Stimulated activated CD8-positive, alpha-beta memory T cell treated with anti-CD3 and anti-CD28 coated beads, Interleukin-2, amount 100 ng/mL, for 48 hours (primary cell): ENCODE measurements around the gene OR13C5.

Source experiments
- DNase-seq, 2 donors: peaks; one replicate each; pipeline ENCODE4 v3.0.0-alpha.2; 2020; ENCODE audit warnings: low read depth in 2 of 2

Gene OR13C5

DNA sequence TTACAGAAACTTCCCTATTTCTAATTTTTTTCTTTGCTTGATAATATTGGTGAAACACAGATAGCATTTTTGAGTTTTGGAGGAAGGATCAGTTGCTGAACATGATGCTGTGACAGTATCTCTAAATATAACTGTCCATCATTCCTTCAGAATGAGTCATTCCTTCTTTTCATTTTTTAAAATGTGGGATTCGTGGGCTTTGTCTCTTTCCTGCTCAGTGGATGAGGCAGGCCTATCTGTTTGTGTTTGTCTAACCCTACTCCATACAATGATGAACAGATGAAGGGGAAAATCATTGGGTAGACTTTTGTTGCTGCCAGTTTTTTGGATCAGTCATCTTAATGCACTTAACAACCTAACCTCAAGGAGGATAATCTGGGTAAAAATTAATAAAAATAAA is 46.0 kb downstream of the OR13C5 start:
- no peak for DNase-seq
